Lung (tissue), 12 donors: ENCODE data around the gene COL13A1. TPM values are rescaled to one million over a fixed set of nuclear protein-coding genes. Genes with fewer than 3 reads are reported as not detected.

Source experiments
- ATAC-seq: fragments of 200-7000 bp; cut with Tn5 transposase; one replicate; pipeline ENCODE4 v1.9.1; 2020; ENCODE audit warnings: moderate number of reproducible peaks; ENCODE audit not compliant: insufficient read depth, low FRiP score
- DNase-seq, 3 donors: peaks; one replicate each; pipeline ENCODE4 v3.0.0-alpha.2; 2013 to 2017
- H3K27ac ChIP-seq, 2 donors: one replicate each; pipeline ENCODE4 v1.5.1; 2013; ENCODE audit warnings: mild to moderate bottlenecking in 2 of 2, moderate library complexity in 2 of 2, control low read depth in 1 of 2, inconsistent platforms in 1 of 2, low read depth in 1 of 2, low read length in 1 of 2
- H3K27me3 ChIP-seq, 3 donors: one replicate each; pipeline ENCODE4 v1.5.1; 2013; ENCODE audit warnings: low read length in 2 of 3; ENCODE audit not compliant: control insufficient read depth in 3 of 3, insufficient read depth in 3 of 3
- H3K36me3 ChIP-seq, 4 donors: one replicate each; pipeline ENCODE4 v1.5.1; 2013; ENCODE audit warnings: low read length in 4 of 4, mild to moderate bottlenecking in 1 of 4, moderate library complexity in 1 of 4; ENCODE audit not compliant: control insufficient read depth in 4 of 4, insufficient read depth in 4 of 4
- H3K4me1 ChIP-seq, 5 donors: one replicate each; pipeline ENCODE4 v1.5.1; 2013; ENCODE audit warnings: low read length in 5 of 5, mild to moderate bottlenecking in 2 of 5, moderate library complexity in 1 of 5; ENCODE audit not compliant: control insufficient read depth in 5 of 5, insufficient read depth in 5 of 5
- H3K4me3 ChIP-seq: one replicate; pipeline ENCODE4 v1.5.1; 2013; ENCODE audit warnings: mild to moderate bottlenecking, control low read depth, moderate library complexity
- H3K9ac ChIP-seq, 2 donors: one replicate each; pipeline ENCODE4 v1.5.1; 2013; ENCODE audit warnings: low read length in 2 of 2, control low read depth in 1 of 2; ENCODE audit not compliant: insufficient read depth in 1 of 2
- H3K9me3 ChIP-seq, 4 donors: one replicate each; pipeline ENCODE4 v1.5.1; 2013; ENCODE audit warnings: low read length in 3 of 4, mild to moderate bottlenecking in 1 of 4, moderate library complexity in 1 of 4; ENCODE audit not compliant: control insufficient read depth in 4 of 4, insufficient read depth in 3 of 4
- WGBS, 2 donors: extraction: QIAGEN DNeasy Blood & Tissue Kit; methylation state at CpG; one replicate each; pipeline ENCODE4 v1.1.7; 2013; 5-methylcytosine and 5-hydroxymethylcytosine counted together
- polyA plus RNA-seq, 2 donors: library from polyadenylated mRNA; stranded (reverse); fragments of 200-250 nt; gene quantifications; one replicate each; pipeline ENCODE4 v1.2.1, GENCODE V29; 2013
- total RNA-seq, 2 donors: library from RNA; depleted of rRNA in 1 of 2; stranded (reverse); fragments of >200 nt in 1 of 2; gene quantifications; one replicate each; pipeline ENCODE4 v1.2.1, GENCODE V29; 2014 to 2021
- TF ChIP-seq, protein P1 (sequence below): IDR thresholded peaks from 2 replicates; pipeline ENCODE4 v1.5.1; 2012; ENCODE audit warnings: mild to moderate bottlenecking; ENCODE audit errors: control extremely low read depth, extremely low read depth
- donor health status: control.
- donor health status: control.
- donor health status: Bipolar disorder and iron deficiency.
- donor health status: healthy.
- donor health status: DM: yes; HTN: yes; CAD: no.

The COL13A1 gene
- total and polyA plus RNA-seq, 4 donors: 2.7 to 42.1 (median 5.6) TPM

DNA sequence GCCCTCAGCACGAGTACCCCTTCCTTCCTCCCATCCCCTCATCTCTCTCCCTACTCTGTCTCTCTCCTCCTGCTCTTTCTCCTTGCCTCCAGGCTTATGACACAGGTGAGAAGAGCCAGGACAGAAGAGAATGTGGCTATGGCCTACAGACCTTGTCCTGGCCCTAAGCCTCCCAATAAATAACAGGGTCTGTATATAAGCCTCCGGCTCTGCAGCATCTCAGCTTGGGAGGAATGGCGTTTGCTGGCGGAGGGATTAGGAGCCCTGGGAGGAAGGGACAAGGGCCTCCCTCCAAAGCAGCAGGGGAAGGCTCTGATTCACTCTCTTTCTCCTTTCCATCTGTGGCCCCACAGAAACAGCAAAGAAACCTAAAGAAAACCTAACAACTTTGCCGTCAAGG is 45.8 kb downstream of the COL13A1 start:
- no peaks in the 10 kb centered on the region for H3K27me3 ChIP-seq
- H3K4me1 ChIP-seq: peaks cover 0 to 46% (median 9%) of the 10 kb centered on the region in 5 donors
- no peak overlapping the region for H3K4me3 ChIP-seq
- H3K9ac ChIP-seq: no peak overlapping the region
- DNase-seq: no peak
- WGBS, 2 donors: 88 to 95% methylated on average over 5 of the region's 5 CpGs
- ATAC-seq: no peak
- H3K27ac ChIP-seq: no peak overlapping the region
- no peaks in the 10 kb centered on the region for H3K36me3 ChIP-seq
- H3K9me3 ChIP-seq: no peaks in the 10 kb centered on the region
- TF ChIP-seq, protein P1, sequence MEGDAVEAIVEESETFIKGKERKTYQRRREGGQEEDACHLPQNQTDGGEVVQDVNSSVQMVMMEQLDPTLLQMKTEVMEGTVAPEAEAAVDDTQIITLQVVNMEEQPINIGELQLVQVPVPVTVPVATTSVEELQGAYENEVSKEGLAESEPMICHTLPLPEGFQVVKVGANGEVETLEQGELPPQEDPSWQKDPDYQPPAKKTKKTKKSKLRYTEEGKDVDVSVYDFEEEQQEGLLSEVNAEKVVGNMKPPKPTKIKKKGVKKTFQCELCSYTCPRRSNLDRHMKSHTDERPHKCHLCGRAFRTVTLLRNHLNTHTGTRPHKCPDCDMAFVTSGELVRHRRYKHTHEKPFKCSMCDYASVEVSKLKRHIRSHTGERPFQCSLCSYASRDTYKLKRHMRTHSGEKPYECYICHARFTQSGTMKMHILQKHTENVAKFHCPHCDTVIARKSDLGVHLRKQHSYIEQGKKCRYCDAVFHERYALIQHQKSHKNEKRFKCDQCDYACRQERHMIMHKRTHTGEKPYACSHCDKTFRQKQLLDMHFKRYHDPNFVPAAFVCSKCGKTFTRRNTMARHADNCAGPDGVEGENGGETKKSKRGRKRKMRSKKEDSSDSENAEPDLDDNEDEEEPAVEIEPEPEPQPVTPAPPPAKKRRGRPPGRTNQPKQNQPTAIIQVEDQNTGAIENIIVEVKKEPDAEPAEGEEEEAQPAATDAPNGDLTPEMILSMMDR: no peak

DNA sequence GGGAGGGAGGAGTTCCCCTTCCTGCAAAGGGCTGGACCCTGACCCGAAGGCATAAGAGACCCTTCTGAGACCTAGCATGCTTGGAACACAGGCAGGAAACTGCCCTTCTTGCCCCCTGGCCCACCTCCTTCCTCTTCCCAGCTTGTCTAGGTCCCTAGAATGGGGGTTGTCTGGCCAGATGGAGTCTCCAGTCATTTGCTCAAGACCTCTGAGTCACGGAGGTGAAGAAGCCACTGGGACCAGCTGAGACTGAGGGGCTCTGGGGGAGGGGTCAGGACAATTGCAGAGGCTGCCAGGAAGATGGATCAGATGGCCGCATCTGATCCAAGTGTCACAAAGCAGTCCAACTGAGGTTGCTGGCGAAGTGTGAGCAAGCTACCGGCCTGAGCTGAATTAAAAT is 46.2 kb downstream of the COL13A1 start:
- no peak overlapping the region for H3K4me3 ChIP-seq
- DNase-seq (no peak), ATAC-seq (no peak)
- no peak overlapping the region for H3K27ac ChIP-seq
- no peaks in the 10 kb centered on the region for H3K36me3 ChIP-seq
- TF ChIP-seq, protein P1: no peak
- H3K9ac ChIP-seq: no peak overlapping the region
- no peaks in the 10 kb centered on the region for H3K27me3 ChIP-seq
- 66 to 75% methylated on average over 5 of the region's 5 CpGs for WGBS, 2 donors
- no peaks in the 10 kb centered on the region for H3K9me3 ChIP-seq
- peaks cover 0 to 42% (median 9%) of the 10 kb centered on the region in 5 donors for H3K4me1 ChIP-seq

DNA sequence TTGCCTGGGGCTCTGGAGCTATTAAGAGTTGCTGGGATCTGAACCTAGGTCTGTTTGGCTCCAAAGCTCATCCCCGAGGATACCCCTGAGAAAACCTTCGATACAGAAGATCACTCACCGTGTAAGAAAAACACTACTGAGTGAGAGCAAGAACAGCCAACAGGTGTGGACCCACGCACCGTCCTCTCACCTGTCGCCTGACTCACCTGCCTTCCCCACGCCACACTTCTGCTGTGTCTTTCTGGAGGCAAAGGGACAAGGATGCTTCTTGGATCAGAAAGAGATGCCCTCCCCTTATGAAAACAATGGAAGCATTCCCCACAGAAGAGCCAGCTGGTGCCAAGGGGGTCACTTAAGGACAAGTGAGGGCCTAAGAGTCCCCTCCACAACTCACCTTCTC is 46.7 kb downstream of the COL13A1 start:
- TF ChIP-seq, protein P1: no peak
- Histone ChIP-seq H3K9me3 (no peaks in the 10 kb centered on the region), H3K27ac (no peak overlapping the region), H3K36me3 (no peaks in the 10 kb centered on the region), H3K9ac (no peak overlapping the region), H3K4me1 (peaks cover 0 to 42% (median 9%) of the 10 kb centered on the region in 5 donors), H3K27me3 (no peaks in the 10 kb centered on the region), H3K4me3 (no peak overlapping the region)
- ATAC-seq: no peak
- 93 to 95% methylated on average over 7 of the region's 7 CpGs for WGBS, 2 donors
- no peak for DNase-seq

DNA sequence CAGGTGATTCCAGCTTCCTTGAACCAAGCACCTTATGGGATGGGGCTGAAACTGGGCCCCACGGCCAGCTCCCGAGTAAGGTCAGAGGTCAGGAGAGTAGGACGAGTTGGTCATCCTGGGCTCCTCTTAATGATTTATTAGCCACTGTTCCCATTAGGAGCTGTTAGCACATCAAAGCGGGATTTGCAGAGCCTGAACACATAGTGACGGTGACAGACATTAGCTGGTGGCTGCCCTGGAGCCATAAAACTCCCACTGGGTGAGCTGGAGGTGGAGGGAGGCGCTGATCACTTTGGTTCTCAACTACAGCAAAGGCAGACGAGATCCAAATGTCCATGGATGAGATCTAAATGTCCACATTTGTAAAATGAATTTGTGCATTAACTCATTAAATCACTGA is 48.1 kb downstream of the COL13A1 start:
- TF ChIP-seq, protein P1: no peak
- H3K9me3 ChIP-seq: no peaks in the 10 kb centered on the region
- no peak overlapping the region for H3K27ac ChIP-seq
- ATAC-seq (no peak), DNase-seq (no peak)
- 83 to 86% methylated on average over 7 of the region's 7 CpGs for WGBS, 2 donors
- no peak overlapping the region for H3K9ac ChIP-seq
- peaks cover 0 to 35% (median 9%) of the 10 kb centered on the region in 5 donors for H3K4me1 ChIP-seq
- H3K36me3 ChIP-seq: no peaks in the 10 kb centered on the region
- H3K4me3 ChIP-seq: no peak overlapping the region
- no peaks in the 10 kb centered on the region for H3K27me3 ChIP-seq
